H9 (cell line): Measurements from ENCODE around the gene MTHFD1L. TPM values are rescaled to one million over a fixed set of nuclear protein-coding genes. Genes with fewer than 3 reads are reported as not detected.
"Not testable (repeated sequence)": the region's sequence is repeated elsewhere in the genome, so short reads cannot be mapped to it uniquely, and the experiment has no call there.

Experiments used
- DNase-seq: peaks from one replicate; pipeline ENCODE4 v3.0.0-alpha.2; 2017
- H2AFZ ChIP-seq: one replicate; pipeline ENCODE4 v1.6.1; 2013; ENCODE audit warnings: mild to moderate bottlenecking, low read length, control low read depth, moderate library complexity
- H2AK5ac ChIP-seq: 2 replicates; pipeline ENCODE4 v1.6.1; 2013; ENCODE audit warnings: low read length, control low read depth, mixed read lengths; ENCODE audit not compliant: insufficient read length
- H2BK120ac ChIP-seq: one replicate; pipeline ENCODE4 v1.6.1; 2013; ENCODE audit warnings: low read depth, mild to moderate bottlenecking, low read length, control low read depth, inconsistent platforms; ENCODE audit not compliant: poor library complexity, severe bottlenecking
- H2BK12ac ChIP-seq: 2 replicates; pipeline ENCODE4 v1.6.1; 2013; ENCODE audit warnings: low read length, control low read depth, mixed read lengths, low read depth; ENCODE audit not compliant: insufficient read length
- H2BK15ac ChIP-seq: 2 replicates; pipeline ENCODE4 v1.6.1; 2013; ENCODE audit warnings: low read depth, low read length, control low read depth
- H2BK20ac ChIP-seq: one replicate; pipeline ENCODE4 v1.6.1; 2013; ENCODE audit warnings: low read depth, mild to moderate bottlenecking, low read length, control low read depth, inconsistent platforms; ENCODE audit not compliant: poor library complexity, severe bottlenecking
- H2BK5ac ChIP-seq: 2 replicates; pipeline ENCODE4 v1.6.1; 2013; ENCODE audit warnings: low read length, control low read depth, mixed read lengths; ENCODE audit not compliant: insufficient read length
- H3K14ac ChIP-seq: 2 replicates; pipeline ENCODE4 v1.6.1; 2013; ENCODE audit warnings: low read length, control low read depth; ENCODE audit not compliant: insufficient read depth
- H3K18ac ChIP-seq: 2 replicates; pipeline ENCODE4 v1.6.1; 2013; ENCODE audit warnings: low read depth, mild to moderate bottlenecking, mixed read lengths, low read length, control low read depth; ENCODE audit not compliant: insufficient read length
- H3K23ac ChIP-seq: 2 replicates; pipeline ENCODE4 v1.6.1; 2013; ENCODE audit warnings: low read length, control low read depth, mixed read lengths, low read depth; ENCODE audit not compliant: insufficient read length
- H3K23me2 ChIP-seq: 2 replicates; pipeline ENCODE4 v1.6.1; 2013; ENCODE audit warnings: low read depth, mild to moderate bottlenecking, mixed read lengths, low read length, control low read depth; ENCODE audit not compliant: insufficient read length, poor library complexity, severe bottlenecking
- H3K27ac ChIP-seq: 2 replicates; pipeline ENCODE4 v1.5.1; 2013; ENCODE audit warnings: low read length, control low read depth, mixed read lengths, low read depth; ENCODE audit not compliant: insufficient read length
- H3K27me3 ChIP-seq: 2 replicates; pipeline ENCODE4 v1.6.1; 2013; ENCODE audit warnings: low read length, control low read depth, inconsistent platforms; ENCODE audit not compliant: insufficient read depth
- H3K4ac ChIP-seq: 2 replicates; pipeline ENCODE4 v1.6.1; 2013; ENCODE audit warnings: low read depth, mild to moderate bottlenecking, control low read depth, inconsistent platforms, low read length, moderate library complexity
- H3K4me1 ChIP-seq: 2 replicates; pipeline ENCODE4 v1.6.1; 2013; ENCODE audit warnings: low read length, control low read depth, inconsistent platforms; ENCODE audit not compliant: insufficient read depth
- H3K4me2 ChIP-seq: 2 replicates; pipeline ENCODE4 v1.6.1; 2013; ENCODE audit warnings: low read length, control low read depth, mixed read lengths; ENCODE audit not compliant: insufficient read length, insufficient read depth
- H3K56ac ChIP-seq: 2 replicates; pipeline ENCODE4 v1.6.1; 2013; ENCODE audit warnings: low read depth, mild to moderate bottlenecking, mixed read lengths, low read length, control low read depth; ENCODE audit not compliant: insufficient read length
- H3K79me1 ChIP-seq: 2 replicates; pipeline ENCODE4 v1.6.1; 2013; ENCODE audit warnings: low read depth, mild to moderate bottlenecking, moderate library complexity, low read length, control low read depth, inconsistent platforms; ENCODE audit not compliant: insufficient read depth, poor library complexity, severe bottlenecking
- H3K79me2 ChIP-seq: 2 replicates; pipeline ENCODE4 v1.6.1; 2013; ENCODE audit warnings: low read length, control low read depth, inconsistent platforms; ENCODE audit not compliant: insufficient read depth
- H3K9ac ChIP-seq: 2 replicates; pipeline ENCODE4 v1.6.1; 2013; ENCODE audit warnings: low read length, control low read depth, mixed read lengths; ENCODE audit not compliant: insufficient read length; ENCODE audit errors: extremely low read depth
- H3K9me3 ChIP-seq: one replicate; pipeline ENCODE4 v1.6.1; 2013; ENCODE audit warnings: low read depth, low read length, inconsistent platforms; ENCODE audit not compliant: control insufficient read depth
- H3T11ph ChIP-seq: one replicate; pipeline ENCODE4 v1.6.1; 2013; ENCODE audit warnings: mild to moderate bottlenecking, low read length, control low read depth, inconsistent platforms
- H4K20me1 ChIP-seq: one replicate; pipeline ENCODE4 v1.6.1; 2013; ENCODE audit not compliant: control insufficient read depth, insufficient read length, insufficient read depth
- H4K5ac ChIP-seq: 2 replicates; pipeline ENCODE4 v1.6.1; 2013; ENCODE audit warnings: low read depth, mild to moderate bottlenecking, mixed read lengths, low read length, control low read depth; ENCODE audit not compliant: insufficient read length
- H4K8ac ChIP-seq: replicated peaks from 2 replicates; pipeline ENCODE4 v1.6.1; 2013; ENCODE audit warnings: low read length, control low read depth, mixed read lengths, low read depth; ENCODE audit not compliant: insufficient read length
- H4K91ac ChIP-seq: 2 replicates; pipeline ENCODE4 v1.6.1; 2013; ENCODE audit warnings: low read depth, mild to moderate bottlenecking, moderate library complexity, mixed read lengths, low read length, control low read depth; ENCODE audit not compliant: insufficient read length
- H3K27ac Mint-ChIP-seq, 3 experiments: 2 replicates in 2 of 3; 3 replicates in 1 of 3; pipeline ENCODE4 v1.8.0; 2020 to 2021; ENCODE audit warnings: mixed read lengths in 3 of 3, mild to moderate bottlenecking in 1 of 3, moderate library complexity in 1 of 3
- H3K27me3 Mint-ChIP-seq: 2 replicates; pipeline ENCODE4 v1.8.0; 2021; ENCODE audit warnings: low read depth, mild to moderate bottlenecking, moderate library complexity, mixed read lengths
- H3K36me3 Mint-ChIP-seq, 3 experiments: 2 replicates in 2 of 3; 3 replicates in 1 of 3; pipeline ENCODE4 v1.8.0; 2020 to 2021; ENCODE audit warnings: low read depth in 3 of 3, mixed read lengths in 3 of 3; ENCODE audit not compliant: insufficient read depth in 1 of 3
- H3K4me1 Mint-ChIP-seq, 2 experiments: 2 replicates each; pipeline ENCODE4 v1.8.0; 2020; ENCODE audit warnings: mixed read lengths in 2 of 2
- H3K4me3 Mint-ChIP-seq, 2 experiments: 2 replicates in 1 of 2; 3 replicates in 1 of 2; pipeline ENCODE4 v1.8.0; 2020 to 2021; ENCODE audit warnings: mild to moderate bottlenecking in 2 of 2, mixed read lengths in 2 of 2, moderate library complexity in 1 of 2
- H3K9me3 Mint-ChIP-seq, 2 experiments: 2 replicates in 1 of 2; 3 replicates in 1 of 2; pipeline ENCODE4 v1.8.0; 2020; ENCODE audit warnings: mild to moderate bottlenecking in 2 of 2, mixed read lengths in 2 of 2, moderate library complexity in 1 of 2
- CTCF ChIP-seq: fragments of 200-600 bp; sonication (generic); conservative IDR thresholded peaks from 3 replicates; pipeline ENCODE4 v1.8.0; 2021; ENCODE audit warnings: antibody characterized with exemption, mild to moderate bottlenecking
- WGBS: extraction: QIAGEN DNeasy Blood & Tissue Kit; methylation state at CpG from one replicate; pipeline ENCODE4 v1.1.7; 2013; ENCODE audit warnings: missing lambda C conversion rate, low lambda C conversion rate, mixed read lengths; ENCODE audit not compliant: insufficient read length; ENCODE audit errors: extremely low coverage; 5-methylcytosine and 5-hydroxymethylcytosine counted together
- total RNA-seq: library from RNA; stranded (reverse); gene quantifications from 2 replicates; pipeline ENCODE4 v1.2.1, GENCODE V29; 2021

Gene MTHFD1L
- total RNA-seq, 1 experiment from 2014 or later = 90.2 TPM

- Histone ChIP-seq H4K5ac (no peak overlapping the region), H2BK20ac (no peak overlapping the region), H3K79me1 (no peaks in the 10 kb centered on the region), H3K27ac (no peak overlapping the region), H2AFZ (no peak overlapping the region), H3T11ph (no peak overlapping the region), H2AK5ac (no peak overlapping the region), H4K91ac (no peak overlapping the region), H2BK120ac (no peak overlapping the region), H3K23me2 (no peaks in the 10 kb centered on the region), H3K9me3 (no peaks in the 10 kb centered on the region), H3K56ac (no peak overlapping the region), H3K4me1 (no peaks in the 10 kb centered on the region), H3K79me2 (no peaks in the 10 kb centered on the region), H3K23ac (no peak overlapping the region), H3K9ac (no peak overlapping the region), H4K20me1 (no peaks in the 10 kb centered on the region), H3K14ac (no peak overlapping the region), H3K27me3 (no peaks in the 10 kb centered on the region), H2BK15ac (no peak overlapping the region), H2BK5ac (no peak overlapping the region), H3K4me2 (no peak overlapping the region), H2BK12ac (no peak overlapping the region), H3K4ac (no peak overlapping the region), H4K8ac (no peak overlapping the region), H3K18ac (no peak overlapping the region)
- no CpG with 5 or more reads among the region's 2 CpGs for WGBS
- peak overlapping the region in 1 of 3 experiments; percentile 88; a peak in 1 of 7 replicates for H3K27ac Mint-ChIP-seq
- peaks cover 4% of the 10 kb centered on the region for H3K27me3 Mint-ChIP-seq
- H3K36me3 Mint-ChIP-seq = no peaks in the 10 kb centered on the region; a peak in 1 of 7 replicates
- H3K9me3 Mint-ChIP-seq = no peaks in the 10 kb centered on the region
- H3K4me1 Mint-ChIP-seq = peaks cover 13 to 21% of the 10 kb centered on the region in 2 experiments
- H3K4me3 Mint-ChIP-seq = no peak overlapping the region
- no peak for TF ChIP-seq CTCF
- DNase-seq = no peak
Observed at GRCh38 chr6:150848400-150848799, 17.1 kb upstream of the MTHFD1L start.

- not testable (repeated sequence) for H4K20me1 ChIP-seq, H3K79me1 ChIP-seq, H3K23me2 ChIP-seq, H2BK15ac ChIP-seq, H4K8ac ChIP-seq, H3K27ac Mint-ChIP-seq, H3K9me3 Mint-ChIP-seq, H4K91ac ChIP-seq, H2BK120ac ChIP-seq, H3K79me2 ChIP-seq, H3K27ac ChIP-seq, H3K23ac ChIP-seq, H2AK5ac ChIP-seq, H4K5ac ChIP-seq, H3K27me3 ChIP-seq, H3K4me2 ChIP-seq, H3K36me3 Mint-ChIP-seq, H3K56ac ChIP-seq, DNase-seq, H3K9me3 ChIP-seq, H2BK12ac ChIP-seq, H3T11ph ChIP-seq, H2BK20ac ChIP-seq, H3K27me3 Mint-ChIP-seq, H3K4ac ChIP-seq, H2BK5ac ChIP-seq, H3K14ac ChIP-seq, H3K4me3 Mint-ChIP-seq, H3K9ac ChIP-seq, H3K4me1 ChIP-seq, H3K18ac ChIP-seq, H2AFZ ChIP-seq
- no CpG with 5 or more reads among the region's 5 CpGs for WGBS
- peaks cover 16 to 18% of the 10 kb centered on the region in 2 experiments for H3K4me1 Mint-ChIP-seq
Observed at GRCh38 chr6:150854392-150854791, 11.1 kb upstream of the MTHFD1L start.
